NCI-H446 (cell line): Measurements from ENCODE around the gene TNIK.
"Not testable (repeated sequence)": the region's sequence is repeated elsewhere in the genome, so short reads cannot be mapped to it uniquely, and the experiment has no call there.

ENCODE experiments used
- DNase-seq, 2 experiments: peaks; one replicate each; lab custom pipeline; 2025; lab: John Stamatoyannopoulos, UW

Gene TNIK

DNA sequence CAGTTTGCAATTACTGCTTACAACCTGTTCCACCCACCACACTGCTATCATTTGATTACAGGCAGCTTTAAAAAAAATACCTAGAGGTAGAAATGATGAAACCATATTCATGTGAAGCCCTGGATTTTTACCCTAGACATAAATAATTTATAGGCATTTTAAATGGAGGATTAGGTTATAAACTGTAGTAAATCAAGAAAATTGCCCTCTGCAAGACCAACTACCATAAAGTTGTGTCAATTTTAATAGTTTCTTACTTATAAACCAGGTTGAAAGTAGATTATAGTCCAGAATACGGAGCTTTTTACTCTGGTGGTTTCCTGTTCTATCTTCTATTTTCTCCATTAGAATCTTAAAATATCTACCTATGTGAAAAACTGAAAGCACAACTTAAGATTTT lies 13.9 kb downstream of the TNIK start:
- no peak for DNase-seq

DNA sequence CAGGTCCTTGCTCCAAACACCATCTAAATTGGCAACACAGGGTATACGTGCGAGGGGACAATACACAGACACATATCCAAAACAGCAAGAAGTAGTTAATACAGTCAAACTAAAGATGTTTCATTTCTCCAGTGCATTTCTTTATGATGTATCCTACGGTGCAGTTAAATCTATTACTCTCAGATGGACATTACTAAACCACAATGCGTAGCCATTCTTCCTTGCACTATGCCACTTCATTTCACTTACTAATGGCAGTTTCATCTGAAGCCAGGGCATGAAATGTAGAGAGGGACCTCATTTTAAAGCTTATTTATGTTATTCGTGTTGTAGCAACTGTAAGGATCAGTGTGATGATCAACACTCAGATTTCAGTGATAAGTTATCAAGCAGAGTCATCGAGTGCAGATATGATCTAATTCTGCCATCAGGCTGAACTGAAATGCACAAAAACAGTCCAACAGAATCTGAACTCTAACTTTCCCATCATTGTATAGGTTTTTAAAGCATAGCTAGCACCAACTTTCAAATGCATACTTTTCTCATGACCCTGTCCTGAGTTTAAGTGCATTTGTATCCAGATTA lies 14.5 kb downstream of the TNIK start:
- no peak for DNase-seq

DNA sequence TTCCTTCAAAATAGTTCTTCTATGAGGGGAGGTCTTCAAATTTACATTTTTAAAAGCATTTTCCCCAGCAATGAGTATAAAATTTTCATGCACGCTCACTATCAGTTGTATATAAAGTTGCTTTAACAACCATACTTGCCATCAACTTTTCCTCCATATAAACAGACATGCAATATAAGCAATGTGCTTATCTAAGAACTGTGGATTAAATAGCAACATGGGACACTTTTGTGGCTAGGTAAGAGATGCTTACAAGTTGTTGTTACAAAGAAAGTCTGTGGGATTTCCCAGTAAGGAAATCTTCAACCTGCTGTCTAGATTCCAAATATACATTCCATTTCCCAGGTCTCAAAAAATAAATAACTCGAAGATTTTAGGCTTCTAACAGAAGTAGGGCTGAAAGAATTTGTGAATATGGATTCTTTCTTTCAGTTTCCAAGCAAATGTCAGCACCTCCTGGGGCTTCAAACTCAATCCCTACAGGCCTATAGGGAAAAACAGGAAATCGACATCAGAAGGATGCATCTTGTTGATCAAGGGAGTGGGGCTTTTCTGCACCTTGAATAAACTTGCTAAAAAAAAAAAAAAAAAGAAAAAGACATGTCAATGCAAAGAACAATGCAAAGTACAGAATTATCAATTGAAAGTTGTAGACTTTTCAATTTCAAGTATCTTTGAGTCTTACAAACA lies 16.1 kb downstream of the TNIK start:
- DNase-seq = no peak

DNA sequence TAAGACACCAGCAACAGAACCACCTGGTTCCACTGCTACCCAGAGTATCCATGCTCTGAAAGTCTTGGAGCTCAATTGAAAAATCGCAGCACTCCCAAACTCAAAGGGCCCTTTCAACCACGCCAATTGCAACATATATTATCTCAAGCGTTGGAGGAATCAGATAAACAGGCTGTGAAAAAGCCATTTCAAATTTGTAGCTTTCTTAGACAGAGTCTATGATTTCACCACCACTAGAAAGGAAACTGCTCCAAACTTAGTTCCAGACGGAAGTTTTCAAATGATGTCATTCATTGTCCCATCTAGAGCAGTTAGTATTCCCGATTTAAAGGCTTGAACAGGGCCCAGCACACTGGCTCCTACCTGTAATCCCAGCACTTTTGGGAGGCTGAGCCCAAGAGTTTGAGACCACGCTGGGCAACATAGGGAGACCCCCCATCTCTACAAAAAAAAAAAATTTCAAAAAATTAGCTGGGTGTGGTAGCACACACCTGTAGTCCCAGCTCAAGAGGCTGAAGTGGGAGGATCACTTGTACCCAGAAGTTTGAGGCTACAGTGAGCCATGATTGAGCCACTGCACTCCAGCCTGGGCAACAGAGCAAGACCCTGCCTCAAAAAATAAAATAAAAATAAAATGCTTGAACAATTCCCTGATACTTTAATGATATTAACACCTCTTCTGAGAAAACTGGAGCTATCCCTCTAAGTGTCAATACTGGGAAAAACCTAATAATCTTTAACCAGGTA lies 16.8 kb downstream of the TNIK start:
- no peak for DNase-seq

DNA sequence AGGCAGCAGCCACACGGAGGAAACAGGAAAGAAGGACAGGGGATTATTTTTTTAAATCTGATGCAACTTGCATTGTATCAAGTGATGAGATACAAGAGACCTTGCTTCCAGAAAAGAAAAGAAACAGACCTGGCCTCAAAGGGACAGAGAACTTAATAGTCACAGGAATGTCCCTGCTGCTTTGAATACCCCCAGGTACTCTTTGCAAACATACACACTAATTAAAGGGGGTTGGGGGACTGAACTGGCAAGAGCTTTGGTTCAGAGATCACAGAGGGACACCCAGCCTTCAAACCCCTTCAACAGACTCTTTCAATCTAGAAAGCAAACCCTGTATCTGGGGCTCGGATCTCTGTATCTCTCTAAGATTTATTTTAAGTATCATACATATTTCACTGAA lies 18.0 kb downstream of the TNIK start:
- DNase-seq = no peak

DNA sequence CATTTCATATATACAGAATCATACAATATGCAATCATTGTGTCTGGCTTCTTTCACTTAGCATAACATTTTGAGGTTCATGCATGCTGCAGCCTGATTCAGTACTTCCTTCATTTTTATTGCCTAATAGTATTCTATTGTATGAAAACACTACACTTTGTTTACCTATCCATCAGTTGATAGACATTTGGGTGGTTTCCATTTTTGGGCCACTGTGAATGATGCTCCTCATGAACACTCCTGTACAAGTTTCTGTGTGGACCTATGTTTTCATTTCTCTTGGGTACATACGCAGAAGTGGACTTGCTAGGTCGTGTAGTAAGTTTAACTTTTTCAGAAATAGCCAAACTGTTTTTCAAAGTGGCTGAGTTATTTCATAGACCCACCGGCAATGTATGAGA lies 18.8 kb downstream of the TNIK start:
- no peak for DNase-seq

DNA sequence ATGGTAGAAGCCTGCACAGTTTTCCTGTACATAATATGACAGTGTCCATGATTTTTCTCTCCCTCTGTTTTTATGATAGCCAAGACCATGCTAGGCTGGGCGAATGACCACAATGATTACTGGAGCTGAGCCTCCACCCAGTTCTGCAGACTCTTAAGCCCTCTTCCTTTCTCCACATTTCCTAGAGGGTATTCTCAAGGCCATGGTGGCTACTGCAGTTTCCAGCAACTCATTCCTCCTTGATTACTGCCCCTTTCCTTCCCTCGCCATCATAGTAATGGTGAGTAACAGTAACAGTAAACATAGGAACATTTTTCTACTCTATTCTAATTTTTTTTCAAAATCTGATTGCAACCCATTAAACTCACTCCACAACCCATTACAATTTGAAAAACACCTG lies 20.2 kb downstream of the TNIK start:
- DNase-seq = no peak

DNA sequence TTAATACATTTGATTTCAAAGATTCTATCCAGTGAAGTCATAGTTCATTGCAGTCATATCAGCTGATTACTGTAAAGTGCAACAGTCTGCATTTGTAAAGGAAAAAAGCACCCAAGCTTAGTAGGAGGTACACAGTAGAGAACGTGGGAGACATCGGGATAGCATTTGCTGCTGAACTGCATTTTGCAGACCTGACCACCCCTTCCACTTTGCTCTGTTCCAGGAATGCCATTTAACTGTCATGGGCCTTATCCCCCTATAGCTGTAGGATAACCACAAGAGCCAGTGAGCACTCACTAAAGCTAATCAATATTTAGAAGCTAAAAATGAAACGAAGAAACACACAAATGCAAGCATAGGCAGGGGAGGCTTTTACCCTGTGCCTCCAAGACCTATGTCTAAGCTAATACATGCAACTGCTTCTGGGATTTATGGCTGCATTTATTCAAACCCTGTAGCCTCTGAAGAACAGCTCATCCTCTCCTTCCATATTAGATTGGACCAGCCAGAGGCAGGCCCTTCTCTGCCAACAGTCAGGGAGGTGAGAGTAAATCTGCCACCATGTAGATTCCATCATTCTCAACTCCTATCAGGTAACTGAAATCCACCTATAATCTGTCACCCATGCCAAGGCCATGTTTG lies 23.0 kb downstream of the TNIK start:
- DNase-seq = no peak

DNA sequence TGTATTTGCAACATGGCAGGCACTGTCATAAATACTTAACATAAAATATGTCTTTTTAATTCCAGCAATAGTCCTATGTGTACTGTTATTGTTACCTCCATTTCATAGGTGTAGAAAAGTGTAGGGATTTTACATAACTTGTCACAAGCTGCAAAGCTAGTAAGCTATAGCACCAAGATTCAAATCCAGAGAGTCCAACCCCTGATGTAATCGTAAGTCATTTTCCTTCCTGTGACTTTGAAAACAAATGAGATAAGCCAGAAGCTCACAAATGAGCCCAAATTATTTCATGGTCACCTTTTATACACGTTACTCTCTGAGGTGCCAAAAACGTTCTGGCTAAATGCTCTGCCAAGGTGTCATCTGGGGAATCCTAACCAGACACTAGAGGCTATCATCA lies 23.8 kb downstream of the TNIK start:
- no peak for DNase-seq

DNA sequence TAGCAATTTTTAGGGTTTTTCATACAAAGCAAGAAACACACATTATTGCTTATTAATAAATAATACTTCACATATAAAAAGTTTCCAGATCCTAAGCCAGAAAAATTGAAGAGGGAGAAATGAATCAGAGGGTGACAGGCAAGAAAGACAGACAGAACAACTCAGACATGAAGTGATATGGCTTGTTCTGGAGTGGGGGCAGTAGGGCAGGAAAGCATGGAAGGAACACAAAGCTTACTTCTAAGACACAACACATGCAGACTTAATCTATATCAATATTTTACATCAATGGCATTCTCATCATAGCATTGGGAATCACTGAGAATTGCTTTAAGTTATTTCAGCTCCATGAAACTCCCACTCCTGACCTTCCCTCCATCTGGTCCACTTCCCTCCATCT lies 24.4 kb downstream of the TNIK start:
- DNase-seq = no peak

DNA sequence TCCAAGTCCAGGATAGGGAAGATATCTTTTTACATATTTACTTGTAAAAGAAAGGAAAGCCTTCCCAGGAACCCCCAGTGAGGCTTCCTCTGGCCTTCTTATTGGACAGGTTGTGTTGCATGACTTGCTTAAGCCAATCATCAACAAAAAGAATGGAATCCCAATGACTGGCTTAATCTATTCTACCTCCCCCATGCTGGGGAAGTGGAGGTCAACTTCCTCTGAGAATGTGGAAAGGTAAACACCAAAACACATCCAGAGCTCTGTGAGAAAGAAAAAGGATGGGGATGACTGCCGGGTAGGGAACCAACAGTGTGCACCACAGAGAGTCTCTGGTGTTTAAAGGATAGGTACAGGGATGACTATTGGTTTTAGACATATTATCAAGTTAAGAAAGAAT lies 25.1 kb downstream of the TNIK start:
- DNase-seq = no peak

DNA sequence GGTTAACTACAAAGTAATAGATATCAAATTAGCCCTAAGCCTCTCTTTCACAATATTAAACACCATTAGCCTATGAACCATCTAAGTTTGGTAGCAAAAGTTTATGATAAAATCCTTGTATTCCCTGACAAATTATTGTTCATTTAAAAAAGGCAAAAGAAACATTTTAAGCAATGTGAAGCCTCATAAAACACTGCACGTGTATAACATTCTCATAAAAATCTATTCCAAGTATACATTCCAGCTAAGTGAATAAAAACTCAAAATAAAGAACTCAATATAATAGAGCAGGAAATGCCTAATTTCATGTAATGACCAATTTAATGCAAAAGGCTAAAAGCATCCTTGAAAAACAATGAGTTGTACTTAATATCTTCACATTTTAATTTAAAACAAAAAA lies 27.7 kb downstream of the TNIK start:
- DNase-seq = no peak

DNA sequence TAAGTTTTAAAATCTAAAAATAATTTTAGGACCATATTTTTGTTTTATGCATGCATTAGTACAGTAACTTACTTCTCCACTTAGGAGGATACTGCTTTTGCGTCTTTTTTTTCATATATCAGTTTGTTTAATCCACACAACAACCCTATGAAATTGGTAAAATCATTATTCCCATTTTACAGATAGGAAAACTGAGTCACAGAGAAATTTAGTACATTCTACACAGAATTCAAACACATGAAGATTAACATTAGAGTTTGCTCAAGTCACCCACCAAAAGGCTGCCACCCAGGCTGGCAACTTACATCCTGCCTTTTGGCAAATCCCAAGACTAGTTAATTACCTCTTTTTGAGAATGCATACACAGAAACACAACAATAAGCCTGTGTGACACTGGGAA lies 28.7 kb downstream of the TNIK start:
- no peak for DNase-seq

DNA sequence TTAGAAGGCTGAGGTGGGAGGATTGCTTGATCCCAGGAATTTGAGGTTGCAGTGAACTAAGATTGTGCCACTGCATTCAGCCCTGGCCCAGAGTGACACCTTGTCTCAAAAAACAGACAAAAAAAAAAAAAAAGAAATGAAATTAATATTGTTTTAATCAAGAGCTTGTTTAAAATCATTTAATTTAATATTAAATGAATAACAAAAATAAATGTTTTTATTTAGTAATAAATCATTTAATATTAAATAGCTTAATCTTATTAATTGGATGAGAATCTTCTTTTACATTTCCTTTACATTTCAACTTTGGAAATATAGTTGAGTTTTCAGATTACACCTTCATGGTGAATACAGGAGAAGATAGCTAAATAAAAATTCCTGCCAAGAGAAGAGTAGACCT lies 29.7 kb downstream of the TNIK start:
- DNase-seq = no peak

DNA sequence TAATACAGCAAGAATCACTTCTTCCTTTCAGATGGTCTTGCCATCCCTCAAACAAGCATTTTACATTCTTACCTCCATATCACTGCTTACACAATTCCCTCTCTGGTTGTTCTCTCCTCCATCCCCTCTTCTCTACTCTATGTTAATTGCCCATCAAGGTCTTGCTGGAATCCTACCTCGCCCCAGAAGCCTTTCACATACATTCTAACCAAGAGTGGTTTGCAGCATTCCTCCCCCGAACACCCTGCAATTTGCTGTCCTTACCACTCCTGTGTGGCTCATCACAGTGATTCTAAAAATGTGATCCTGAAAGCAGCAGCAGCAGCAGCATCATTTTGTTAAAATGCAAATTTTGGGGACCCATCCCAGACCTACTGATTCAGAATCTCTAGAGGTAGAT lies 30.6 kb downstream of the TNIK start:
- DNase-seq = no peak

DNA sequence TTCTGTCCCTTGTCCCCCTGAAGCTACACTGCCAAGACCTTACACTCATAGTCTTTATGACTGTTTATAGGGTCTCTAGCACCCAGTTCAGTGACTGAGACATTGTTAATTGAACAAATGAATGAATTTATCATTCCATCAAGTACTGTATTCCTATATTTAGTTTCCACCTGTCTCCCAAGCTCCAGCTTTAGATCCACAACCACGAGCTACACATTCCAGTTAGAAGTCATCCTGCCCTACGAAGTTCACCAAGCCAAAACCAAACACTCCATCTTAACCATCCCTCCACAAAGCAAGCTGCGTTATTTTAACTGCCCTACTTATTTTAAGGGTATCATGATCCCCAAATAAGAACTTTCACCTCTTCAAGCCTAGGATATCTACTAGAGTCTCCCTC lies 31.3 kb downstream of the TNIK start:
- DNase-seq = no peak

DNA sequence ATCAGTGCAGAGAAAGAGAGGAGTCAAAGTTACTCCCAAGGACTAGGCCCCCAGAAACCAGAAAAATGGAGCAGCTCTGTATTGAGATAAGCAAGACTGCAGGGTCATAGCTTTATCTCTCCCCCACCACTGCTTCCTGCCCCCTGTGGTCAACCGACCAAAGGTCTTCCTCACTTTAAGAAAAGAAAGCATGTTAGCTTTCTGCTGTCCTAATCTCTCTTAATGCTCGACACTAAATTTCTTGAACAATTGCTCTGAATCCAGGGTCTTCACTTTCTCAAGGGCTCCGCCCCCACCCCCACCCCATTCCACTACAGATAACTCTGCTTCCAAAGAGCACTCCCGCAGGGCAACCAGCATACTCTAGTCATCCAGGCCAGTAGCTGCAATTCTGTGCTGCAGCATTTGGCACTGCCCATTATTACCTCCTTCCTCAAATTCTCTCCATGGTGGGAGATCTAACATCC lies 31.9 kb downstream of the TNIK start:
- no peak for DNase-seq

DNA sequence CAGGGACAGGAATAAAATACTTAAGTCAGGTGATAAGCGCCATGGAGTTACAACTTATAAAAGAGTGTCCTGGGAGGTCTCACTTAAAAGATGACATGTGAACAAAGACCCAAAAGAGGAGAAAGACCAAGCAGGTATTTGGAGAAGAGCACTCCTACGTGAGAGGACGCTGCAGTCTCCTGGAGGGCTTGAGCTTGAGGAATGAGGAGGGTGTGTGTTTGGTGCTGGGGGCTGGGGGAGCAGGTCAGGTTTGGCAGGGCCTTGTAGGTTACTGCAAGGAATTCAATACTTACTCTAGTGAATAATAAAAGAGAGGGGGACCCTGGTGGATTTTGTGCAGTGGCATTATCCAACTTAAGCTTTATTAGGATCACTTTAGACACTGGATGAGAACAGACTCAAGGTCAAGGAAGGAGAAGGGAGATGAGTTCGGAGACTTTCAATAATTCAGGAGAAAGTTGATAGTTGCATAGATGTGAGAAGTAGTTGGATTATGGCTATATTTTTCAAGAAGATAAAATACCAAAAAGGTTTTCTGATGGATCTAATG lies 32.4 kb downstream of the TNIK start:
- DNase-seq = no peak

DNA sequence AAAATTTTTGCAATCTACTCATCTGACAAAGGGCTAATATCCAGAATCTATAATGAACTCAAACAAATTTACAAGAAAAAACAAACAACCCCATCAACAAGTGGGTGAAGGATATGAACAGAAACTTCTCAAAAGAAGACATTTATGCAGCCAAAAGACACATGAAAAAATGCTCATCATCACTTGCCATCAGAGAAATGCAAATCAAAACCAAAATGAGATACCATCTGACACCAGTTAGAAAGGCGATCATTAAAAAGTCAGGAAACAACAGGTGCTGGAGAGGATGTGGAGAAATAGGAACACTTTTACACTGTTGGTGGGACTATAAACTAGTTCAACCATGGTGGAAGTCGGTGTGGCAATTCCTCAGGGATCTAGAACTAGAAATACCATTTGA lies 36.1 kb downstream of the TNIK start:
- not testable (repeated sequence) for DNase-seq

DNA sequence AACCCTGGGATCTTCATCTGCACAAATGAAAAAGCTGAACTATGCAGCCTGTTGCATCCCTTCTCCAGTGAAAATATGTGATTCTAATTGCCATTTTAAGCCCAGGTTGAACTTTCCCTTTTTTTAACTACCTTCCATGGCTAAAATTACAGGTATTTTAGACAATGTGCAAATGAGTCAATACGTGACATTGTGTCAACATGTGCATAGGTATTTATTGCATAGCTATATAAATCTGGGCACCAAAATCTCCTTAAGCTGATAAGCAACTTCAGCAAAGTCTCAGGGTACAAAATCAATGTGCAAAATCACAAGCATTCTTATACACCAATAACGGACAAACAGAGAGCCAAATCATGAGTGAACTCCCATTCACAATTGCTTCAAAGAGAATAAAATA lies 37.4 kb downstream of the TNIK start:
- DNase-seq = not testable (repeated sequence)

DNA sequence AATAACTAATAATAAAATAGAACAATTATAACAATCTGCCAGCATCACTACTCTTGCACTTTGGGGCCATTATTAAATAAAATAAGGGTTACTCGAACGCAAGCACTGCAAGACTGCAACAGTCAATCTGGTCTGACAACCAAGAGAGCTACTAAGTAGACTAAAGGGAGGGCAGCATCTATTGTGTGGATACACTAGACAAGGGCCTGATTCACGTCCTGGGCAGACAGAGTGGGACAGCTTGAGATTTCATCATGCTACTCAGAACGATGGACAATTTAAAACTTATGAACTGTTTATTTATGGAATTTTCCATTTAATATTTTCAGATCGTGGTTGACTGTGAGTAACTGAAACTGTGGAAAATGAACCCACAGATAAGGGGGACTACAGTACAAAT lies 39.5 kb downstream of the TNIK start:
- no peak for DNase-seq

DNA sequence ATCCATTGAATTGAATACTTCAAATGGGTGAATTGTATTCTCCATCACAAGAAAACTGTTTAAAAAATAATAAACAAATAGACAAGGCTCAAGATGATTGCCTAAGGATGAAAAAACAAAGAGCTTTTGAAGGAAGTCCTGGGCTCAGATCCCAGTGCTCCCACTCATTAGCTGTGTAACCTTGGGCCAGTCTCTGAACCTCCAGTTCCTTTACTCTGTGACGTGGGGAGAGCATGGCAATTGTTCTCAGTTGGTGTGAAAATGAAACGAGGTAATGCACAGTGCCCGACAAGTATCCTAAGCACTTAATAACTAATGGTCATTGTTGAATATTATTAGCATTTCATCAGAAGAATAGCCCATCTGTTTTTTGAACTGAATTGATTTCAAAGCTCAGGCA lies 40.7 kb downstream of the TNIK start:
- no peak for DNase-seq

DNA sequence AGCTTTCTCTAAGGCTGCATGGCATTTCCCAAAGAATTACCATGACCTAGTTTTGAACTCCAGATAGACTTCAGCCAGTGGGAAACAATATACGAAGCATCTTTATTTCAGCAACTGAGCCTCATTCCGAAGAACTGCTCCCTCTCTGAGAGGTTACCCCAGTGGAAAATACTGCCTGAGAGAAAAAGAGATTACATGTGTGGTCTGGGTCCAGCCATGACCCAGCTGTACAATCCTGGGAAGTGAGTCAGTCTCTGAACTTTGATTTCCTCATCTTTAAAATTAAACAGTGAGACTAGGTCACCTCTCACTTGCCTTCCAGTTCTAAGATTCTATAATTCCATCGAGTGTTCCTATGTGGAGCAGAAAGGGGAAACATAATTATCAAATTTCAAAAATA lies 42.4 kb downstream of the TNIK start:
- no peak for DNase-seq
